GM10266 (cell line): ENCODE results near the gene ABLIM1.

Experiments
- DNase-seq: peaks from one replicate; pipeline ENCODE4 v3.0.0; 2012; ENCODE audit errors: extremely low spot score
- TF ChIP-seq, protein P1 (sequence below): IDR thresholded peaks from 2 replicates; pipeline ENCODE4 v1.5.1; 2012; ENCODE audit warnings: mild to moderate bottlenecking, low read depth; ENCODE audit not compliant: control insufficient read depth, insufficient read depth; ENCODE audit errors: missing control alignments

Gene ABLIM1

DNA sequence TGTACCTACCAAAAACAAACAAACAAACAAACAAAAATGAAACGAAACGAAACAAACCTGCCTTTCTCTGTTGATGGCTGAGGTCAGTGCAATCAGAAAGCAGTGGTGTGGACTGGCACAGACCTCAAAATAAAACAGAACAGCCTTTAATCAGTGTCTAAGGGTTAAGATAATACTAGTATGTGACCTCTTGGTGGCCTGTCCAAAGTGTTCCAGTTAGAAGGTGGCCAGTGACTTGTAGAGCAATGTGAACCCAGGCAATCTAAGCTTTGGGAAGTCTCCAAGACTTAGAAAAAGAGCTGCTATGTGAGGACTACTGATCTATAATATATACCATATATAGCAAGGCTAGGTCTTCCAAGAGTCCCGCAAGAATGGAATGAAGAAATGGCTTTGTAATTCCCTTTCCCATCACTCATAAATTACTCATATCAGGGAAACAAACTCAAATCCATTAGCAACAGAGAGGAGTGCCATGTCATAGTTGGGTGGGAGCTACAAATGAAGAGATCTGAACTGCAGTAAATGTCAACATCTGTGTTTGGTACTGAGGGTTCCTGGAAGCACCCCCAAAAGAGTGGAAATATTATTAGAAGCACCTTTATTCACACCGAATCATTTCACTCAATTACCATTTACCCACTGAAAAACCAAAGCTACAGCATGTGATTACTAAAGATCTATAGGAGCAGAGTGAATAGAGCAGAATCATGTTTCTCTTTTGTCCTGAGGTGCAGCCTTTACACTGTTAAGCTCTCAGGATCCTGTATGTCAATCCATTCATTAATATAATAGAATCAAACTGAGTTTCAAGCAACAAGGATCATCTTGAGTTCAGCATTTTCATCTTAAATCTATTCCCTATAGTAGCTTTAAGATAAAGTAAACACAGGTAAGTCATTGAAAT is 28.0 kb downstream of the ABLIM1 start:
- TF ChIP-seq, protein P1, sequence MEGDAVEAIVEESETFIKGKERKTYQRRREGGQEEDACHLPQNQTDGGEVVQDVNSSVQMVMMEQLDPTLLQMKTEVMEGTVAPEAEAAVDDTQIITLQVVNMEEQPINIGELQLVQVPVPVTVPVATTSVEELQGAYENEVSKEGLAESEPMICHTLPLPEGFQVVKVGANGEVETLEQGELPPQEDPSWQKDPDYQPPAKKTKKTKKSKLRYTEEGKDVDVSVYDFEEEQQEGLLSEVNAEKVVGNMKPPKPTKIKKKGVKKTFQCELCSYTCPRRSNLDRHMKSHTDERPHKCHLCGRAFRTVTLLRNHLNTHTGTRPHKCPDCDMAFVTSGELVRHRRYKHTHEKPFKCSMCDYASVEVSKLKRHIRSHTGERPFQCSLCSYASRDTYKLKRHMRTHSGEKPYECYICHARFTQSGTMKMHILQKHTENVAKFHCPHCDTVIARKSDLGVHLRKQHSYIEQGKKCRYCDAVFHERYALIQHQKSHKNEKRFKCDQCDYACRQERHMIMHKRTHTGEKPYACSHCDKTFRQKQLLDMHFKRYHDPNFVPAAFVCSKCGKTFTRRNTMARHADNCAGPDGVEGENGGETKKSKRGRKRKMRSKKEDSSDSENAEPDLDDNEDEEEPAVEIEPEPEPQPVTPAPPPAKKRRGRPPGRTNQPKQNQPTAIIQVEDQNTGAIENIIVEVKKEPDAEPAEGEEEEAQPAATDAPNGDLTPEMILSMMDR, result no peak

DNA sequence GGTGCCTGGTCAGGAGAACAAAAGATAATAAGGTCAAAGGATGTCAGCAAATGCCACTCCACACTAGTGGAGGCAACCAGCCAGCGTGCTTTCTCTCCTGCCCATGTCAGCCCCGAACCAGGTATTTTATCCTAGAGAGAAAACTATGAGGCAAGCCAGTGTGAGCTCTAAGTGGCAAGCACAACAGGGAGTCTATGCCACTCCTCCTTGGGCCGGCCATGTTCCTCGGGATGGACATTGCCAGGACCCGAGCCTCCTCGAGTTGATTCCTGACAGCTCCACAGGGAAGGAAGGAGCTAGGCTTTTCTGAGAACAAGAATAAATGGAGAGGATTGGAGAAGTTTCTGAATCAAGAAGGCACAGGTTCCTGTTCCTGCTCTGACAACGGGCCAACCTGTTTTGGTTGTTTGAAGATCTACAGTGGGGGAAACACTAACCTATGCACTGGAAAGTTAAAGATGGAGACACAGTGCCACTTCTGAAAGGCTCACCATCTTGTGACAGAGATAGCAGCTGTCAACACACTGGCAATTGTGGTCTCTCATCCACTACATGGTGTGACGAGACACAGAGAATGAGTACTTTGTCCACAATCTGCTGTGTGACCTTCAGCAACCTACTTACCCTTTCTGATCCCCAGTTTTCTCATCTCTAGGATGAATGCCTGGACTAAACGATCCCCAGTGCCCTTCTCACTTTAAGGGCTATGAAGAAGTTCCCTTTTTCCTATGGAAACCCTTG is 28.8 kb downstream of the ABLIM1 start:
- DNase-seq, result no peak
- TF ChIP-seq, protein P1, result no peak

More for the DNA sequence above, 28.0 kb downstream of the ABLIM1 start:
- DNase-seq, result no peak

DNA sequence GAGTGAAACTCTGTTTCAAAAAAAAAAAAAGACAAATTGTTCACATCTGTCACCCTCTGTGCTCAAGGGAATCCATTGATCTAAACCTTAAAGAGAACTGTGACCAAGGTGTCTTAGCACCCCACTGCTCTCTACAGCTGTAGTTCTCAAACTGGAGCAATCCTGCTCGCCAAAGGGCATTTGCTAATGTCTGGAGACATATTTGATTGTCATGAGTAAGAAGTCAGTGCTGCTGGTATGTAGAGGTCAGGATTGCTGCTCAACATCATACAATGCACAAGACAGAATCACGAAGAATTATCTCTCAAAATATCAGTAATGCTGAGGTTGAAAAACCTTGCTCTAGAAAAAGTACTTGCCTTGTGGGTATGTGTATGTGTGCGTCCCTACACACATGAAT is 30.0 kb downstream of the ABLIM1 start:
- DNase-seq, result no peak
- TF ChIP-seq, protein P1, result no peak

DNA sequence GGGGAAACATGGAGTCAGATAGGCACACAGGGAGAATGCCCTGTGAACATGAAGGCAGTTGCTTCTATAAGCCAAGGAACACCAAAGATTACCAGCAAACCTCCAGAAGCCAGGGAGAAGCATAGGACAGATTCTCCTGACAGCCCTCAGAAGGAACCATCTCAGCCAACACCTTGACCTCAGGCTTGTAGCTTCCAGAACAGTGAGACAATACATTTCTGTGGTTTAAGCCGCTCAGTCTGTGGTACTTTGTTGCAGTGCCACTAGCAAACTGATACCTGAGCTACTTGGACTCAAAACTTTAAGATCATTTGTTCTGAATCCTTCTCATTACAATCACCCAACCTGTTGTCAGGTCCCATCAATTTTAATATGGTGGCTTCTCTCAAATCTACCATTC is 31.2 kb downstream of the ABLIM1 start:
- DNase-seq, result no peak
- TF ChIP-seq, protein P1, result no peak

DNA sequence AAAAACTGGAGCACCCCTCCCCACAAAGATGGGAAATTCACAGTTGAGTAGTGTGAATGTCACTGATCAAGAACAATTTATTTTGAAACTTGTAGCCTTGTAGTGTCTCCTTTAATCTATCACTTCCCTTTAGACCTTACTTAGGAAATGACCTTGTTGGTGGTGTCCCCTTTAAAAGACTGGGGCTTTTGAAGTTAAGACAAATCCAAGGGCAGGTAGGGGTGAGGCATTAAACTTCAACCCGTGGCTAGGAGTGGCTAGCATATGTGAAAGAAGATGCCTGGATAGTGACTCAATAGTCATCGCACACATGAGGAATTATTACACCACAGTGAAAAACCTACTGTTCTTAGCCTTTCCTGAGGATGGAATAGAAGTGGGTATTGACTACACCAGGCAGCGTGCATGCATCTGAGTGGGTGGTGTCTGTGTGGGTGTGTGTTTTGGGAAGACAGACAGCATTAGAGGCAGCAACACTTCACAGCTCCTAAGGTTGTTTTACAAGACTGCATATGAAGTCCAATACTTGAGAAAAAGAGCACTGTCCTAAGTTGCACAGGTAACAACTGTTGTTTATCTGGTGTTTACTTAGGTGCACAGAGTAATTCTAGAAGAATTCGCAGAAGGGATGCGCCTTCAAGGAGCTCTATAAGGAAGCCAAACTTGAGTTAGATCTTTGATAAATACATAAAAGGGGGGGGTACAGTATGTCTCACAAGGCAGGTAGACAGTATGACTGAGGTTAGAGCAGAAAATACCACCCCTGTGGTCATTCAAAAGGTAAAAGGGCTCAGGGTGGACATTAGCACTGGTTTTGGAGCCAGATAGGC is 32.9 kb downstream of the ABLIM1 start:
- TF ChIP-seq, protein P1, result no peak
- no peak for DNase-seq

DNA sequence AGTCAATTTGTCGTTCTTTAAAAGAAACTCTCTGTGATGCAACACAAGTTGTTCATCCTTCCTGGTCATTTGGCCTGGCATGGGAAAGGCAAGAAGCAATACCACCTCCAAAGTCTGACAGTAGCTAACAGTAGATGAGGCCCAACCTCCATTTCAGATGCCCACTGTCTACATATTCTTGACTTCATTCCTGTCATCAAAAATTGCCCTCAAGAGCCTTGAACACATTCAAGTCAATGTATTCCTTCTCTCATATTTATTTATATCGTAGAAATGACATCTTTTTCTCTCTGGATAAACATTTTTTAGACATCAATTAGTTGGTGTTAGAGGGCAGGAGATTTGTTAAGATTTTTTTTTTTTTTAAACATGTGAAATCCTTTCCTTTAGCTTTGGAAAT is 33.7 kb downstream of the ABLIM1 start:
- TF ChIP-seq, protein P1, result no peak
- no peak for DNase-seq
